Measurements from ENCODE around the gene CDH23.

CDH23 gene

DNA sequence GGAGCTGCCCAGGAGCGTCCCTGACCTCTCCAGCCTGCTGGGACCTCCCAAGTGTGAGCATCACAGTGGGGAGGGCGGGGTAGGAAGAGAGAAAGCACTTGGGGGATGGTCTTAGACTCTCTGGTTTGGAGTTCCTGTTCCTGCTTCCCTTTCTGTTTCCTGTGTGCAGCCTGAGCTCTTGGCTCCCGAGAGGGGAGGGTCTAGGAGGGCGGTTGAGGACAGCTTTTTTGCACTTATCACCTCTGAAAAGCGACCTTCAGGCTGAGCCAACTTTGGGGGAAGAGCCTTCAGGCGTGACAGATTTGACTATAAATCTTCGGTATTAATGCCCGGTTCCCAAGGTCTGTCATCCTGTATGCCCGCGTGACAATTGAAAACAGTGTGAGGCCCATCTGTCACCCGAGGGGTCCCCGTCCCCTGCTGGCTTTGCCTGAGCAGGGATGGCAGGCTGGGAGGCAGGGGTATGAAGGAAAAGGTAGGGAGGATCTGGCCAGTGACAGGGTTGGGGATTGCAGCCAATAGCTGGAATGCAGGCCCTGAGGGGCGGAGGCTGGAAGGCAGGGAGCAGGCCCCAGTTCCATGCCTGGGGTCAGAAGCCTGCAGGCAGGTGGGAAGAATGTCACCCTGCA is 78.6 kb downstream of the CDH23 start:
- no peak overlapping the region for H3K27ac ChIP-seq
- TF ChIP-seq, protein P1, sequence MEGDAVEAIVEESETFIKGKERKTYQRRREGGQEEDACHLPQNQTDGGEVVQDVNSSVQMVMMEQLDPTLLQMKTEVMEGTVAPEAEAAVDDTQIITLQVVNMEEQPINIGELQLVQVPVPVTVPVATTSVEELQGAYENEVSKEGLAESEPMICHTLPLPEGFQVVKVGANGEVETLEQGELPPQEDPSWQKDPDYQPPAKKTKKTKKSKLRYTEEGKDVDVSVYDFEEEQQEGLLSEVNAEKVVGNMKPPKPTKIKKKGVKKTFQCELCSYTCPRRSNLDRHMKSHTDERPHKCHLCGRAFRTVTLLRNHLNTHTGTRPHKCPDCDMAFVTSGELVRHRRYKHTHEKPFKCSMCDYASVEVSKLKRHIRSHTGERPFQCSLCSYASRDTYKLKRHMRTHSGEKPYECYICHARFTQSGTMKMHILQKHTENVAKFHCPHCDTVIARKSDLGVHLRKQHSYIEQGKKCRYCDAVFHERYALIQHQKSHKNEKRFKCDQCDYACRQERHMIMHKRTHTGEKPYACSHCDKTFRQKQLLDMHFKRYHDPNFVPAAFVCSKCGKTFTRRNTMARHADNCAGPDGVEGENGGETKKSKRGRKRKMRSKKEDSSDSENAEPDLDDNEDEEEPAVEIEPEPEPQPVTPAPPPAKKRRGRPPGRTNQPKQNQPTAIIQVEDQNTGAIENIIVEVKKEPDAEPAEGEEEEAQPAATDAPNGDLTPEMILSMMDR (conservative IDR thresholded peaks at IDR 0.05): no peak

DNA sequence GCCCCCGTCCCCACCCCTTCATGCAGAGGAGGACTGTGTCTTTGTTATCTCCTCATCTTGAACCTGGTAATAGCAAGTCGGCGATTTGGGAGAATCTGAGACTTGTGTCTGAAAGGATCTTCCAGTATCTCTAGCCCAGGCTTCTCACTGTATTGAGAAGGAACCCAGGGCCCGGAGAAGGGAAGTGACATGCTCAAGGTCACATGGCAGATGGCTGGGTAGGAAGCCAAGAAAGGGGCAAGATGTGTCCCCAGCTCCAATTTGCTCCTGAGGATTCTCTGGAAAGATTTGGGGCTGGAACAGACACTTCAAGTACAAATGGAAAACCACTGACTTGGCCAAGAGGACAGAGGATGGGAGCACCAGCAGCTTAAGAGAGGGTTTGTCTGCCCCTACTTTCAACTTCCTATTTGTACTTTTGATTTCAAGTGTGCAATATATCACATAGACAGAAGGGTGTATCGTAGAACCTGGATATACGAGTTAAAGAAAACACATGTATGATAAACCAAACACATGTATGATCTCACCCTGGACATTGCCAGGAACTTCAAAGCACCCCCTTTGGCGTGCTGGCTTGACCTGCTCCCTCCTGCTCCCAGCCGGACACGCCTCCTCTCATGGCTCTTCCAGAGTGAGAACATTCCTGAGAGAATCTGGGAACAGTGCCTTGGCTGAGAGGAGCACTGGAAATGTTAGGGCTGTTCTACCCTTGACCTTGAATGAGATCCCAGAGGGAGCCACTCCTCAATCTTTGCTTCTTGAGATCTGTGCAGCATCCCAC is 79.7 kb downstream of the CDH23 start:
- H3K27ac ChIP-seq: no peak overlapping the region
- TF ChIP-seq, protein P1 (conservative IDR thresholded peaks at IDR 0.05): no peak

DNA sequence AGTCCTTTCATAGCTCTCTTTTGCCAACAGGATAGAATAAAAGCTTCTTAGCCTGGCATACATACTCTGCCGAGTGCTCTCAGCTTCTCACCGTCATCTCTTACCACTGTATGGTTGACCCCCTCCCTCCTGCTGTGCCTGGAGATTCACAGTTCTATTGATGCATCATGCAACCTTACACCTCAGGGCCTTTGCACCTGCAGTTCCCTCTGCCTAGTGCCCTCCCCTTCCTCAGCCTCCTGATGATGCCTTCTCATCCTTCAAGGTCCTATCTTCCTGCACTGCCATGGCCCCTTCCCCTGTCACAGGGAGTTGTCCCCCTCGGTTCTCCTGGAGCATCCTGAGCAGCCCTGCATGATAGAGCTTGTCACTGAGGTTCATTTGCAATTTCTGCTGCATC is 81.5 kb downstream of the CDH23 start:
- H3K27ac ChIP-seq: no peak overlapping the region
- TF ChIP-seq, protein P1 (conservative IDR thresholded peaks at IDR 0.05): no peak

DNA sequence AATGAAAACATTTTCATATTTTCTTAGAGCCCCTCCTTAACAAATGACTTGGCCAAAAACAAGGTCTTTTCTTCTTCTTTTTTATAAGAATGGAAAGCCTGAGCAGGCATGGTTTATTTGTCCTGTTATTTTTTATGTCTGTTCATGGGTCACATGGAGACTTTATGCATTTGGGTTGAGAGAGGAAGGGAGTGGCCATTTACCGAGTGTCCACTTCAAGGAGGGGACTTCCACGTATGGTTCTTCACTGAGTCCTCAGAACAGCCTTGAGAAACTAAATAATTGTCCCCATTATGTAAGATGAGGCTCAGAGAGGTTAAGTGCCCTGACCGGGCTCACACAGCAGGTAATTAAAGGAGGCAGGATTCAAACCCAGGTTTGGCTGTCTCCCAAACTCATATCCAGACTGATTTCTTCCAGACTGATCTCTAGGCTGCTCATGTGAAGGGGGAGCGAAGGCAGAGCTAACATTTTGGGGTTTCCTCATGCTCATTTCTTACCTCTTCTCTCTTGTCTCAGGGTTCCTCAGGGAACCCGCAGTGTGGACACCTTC is 82.2 kb downstream of the CDH23 start:
- TF ChIP-seq, protein P1 (conservative IDR thresholded peaks at IDR 0.05): no peak
- no peak overlapping the region for H3K27ac ChIP-seq

DNA sequence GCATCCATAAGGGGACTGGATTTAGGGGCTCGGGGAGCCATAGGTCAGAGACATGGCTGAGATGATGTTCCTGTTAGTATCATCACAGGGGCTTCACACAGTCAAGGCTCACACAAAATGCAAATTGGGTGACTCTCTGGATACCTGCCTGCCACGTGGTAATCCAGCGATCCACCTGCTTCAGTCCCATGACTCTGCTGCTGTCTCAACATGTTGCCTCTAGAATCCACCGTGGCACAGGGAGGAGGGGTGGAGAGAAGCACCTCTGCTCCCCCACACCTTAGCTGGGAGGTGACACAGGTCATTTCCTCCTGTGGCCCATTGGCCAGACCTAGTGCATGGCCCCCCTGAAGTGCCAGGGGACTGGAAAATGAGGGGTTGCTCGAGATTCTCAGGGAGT is 83.1 kb downstream of the CDH23 start:
- H3K27ac ChIP-seq: no peak overlapping the region
- TF ChIP-seq, protein P1 (conservative IDR thresholded peaks at IDR 0.05): no peak

DNA sequence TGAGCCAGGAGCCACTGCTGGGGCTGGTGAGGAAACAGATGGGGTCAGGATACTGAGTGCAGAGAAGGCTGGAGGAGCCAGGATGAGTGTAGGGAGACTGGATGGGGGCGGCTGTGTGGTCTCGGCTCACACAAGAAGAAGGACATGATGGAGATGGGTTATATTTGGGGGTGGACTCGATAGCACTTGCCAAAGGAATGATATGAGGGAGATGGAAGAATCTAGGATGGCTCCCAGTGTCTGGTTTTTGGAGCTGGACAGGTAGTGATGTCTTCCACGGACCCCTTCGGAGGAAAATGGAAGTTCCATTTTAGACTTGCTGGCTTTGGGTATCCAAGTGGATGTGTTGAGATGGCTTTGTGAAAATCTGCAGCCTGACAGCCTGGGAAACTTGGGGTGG is 83.9 kb downstream of the CDH23 start:
- H3K27ac ChIP-seq: no peak overlapping the region
- TF ChIP-seq, protein P1 (conservative IDR thresholded peaks at IDR 0.05): no peak

DNA sequence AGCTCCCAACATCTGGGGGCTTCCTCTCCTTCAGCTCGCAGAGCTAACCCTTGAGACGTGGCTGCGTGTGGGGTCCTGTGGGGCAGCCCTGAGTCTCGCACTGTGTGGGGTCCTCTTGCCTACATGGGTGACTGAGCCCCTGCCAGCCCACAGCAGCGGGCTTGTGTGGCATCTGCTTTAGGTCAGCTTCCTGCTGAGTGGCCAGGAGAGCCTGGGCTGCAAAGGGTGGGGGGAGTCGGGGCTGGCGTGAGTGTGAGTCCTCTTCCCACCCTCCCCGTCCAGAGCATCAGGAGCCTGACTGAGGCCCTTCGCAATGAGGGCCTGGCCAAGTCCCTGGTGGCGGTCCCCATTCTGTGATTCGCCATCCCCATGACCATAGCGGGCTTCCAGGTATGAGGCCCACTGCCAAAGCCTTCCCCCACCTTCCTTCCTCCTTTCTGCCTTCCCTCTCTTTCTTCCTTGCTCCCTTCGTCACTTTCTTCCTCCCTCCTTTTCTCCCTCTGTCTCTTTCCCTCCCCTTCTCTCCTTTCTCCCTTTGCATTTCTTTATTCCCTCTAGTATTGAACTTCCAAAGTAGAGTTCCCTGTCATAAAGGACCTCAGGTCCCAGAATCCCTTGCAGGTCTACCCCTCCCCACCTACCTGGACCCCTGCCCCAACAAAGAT is 85.2 kb downstream of the CDH23 start:
- no peak overlapping the region for H3K27ac ChIP-seq
- TF ChIP-seq, protein P1 (conservative IDR thresholded peaks at IDR 0.05): no peak

Measured in VCaP (cell line).